Skeletal muscle tissue (tissue), 4 donors: ENCODE measurements around the gene SLC22A3. TPM values are rescaled to one million over a fixed set of nuclear protein-coding genes. Genes with fewer than 3 reads are reported as not detected.
"Not testable (repeated sequence)": the region's sequence is repeated elsewhere in the genome, so short reads cannot be mapped to it uniquely, and the experiment has no call there.

Experiments used
- H3K27ac ChIP-seq: one replicate; pipeline ENCODE4 v1.7.0; 2013; ENCODE audit warnings: mild to moderate bottlenecking, low read depth, low read length, inconsistent platforms
- H3K27me3 ChIP-seq, 3 donors: one replicate each; pipeline ENCODE4 v1.7.0; 2013; ENCODE audit warnings: low read length in 3 of 3; ENCODE audit not compliant: control insufficient read depth in 3 of 3, insufficient read depth in 3 of 3
- H3K36me3 ChIP-seq, 3 donors: one replicate each; pipeline ENCODE4 v1.7.0; 2013; ENCODE audit warnings: low read length in 3 of 3; ENCODE audit not compliant: control insufficient read depth in 3 of 3, insufficient read depth in 3 of 3
- H3K4me1 ChIP-seq, 3 donors: one replicate each; pipeline ENCODE4 v1.7.0; 2013; ENCODE audit warnings: low read length in 3 of 3, mild to moderate bottlenecking in 3 of 3; ENCODE audit not compliant: control insufficient read depth in 3 of 3, insufficient read depth in 3 of 3
- H3K4me3 ChIP-seq, 3 donors: one replicate each; pipeline ENCODE4 v1.7.0; 2013; ENCODE audit warnings: low read length in 3 of 3
- H3K9ac ChIP-seq, 3 donors: one replicate each; pipeline ENCODE4 v1.7.0; 2013; ENCODE audit warnings: low read length in 3 of 3, mild to moderate bottlenecking in 3 of 3, moderate library complexity in 2 of 3, low read depth in 1 of 3
- H3K9me3 ChIP-seq, 3 donors: one replicate each; pipeline ENCODE4 v1.7.0; 2013; ENCODE audit warnings: low read length in 3 of 3; ENCODE audit not compliant: control insufficient read depth in 3 of 3
- total RNA-seq: library from RNA; depleted of rRNA; stranded (reverse); fragments of >200 nt; gene quantifications from one replicate; pipeline ENCODE4 v1.2.3, GENCODE V29; 2014
- donor health status: Osteomylitis.

Gene SLC22A3
- total RNA-seq, 1 donor from 2014 or later = 8.4 TPM

DNA sequence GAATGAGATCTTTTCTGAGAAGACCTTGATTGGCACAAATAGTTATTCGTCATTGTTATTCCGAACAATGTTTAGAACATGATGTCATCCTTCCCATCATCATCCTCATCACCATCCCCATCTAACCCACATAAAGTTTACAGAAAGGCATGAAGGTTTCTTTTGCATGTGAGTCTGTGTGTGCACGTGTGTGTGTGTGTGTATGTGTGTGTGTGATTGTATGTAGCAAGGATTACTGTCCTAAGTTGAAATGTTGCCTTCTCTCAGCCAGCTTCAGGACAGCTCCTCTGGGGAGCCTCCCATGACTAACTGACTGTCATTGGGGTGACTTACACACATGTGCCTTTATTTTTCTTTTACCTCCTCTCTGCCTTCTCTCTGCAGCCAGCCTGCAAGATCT, 113.5 kb downstream of the SLC22A3 start:
- Histone ChIP-seq H3K9ac (no peak overlapping the region), H3K4me1 (no peaks in the 10 kb centered on the region), H3K27me3 (peaks cover 0 to 2% (median 0%) of the 10 kb centered on the region in 3 donors), H3K36me3 (no peaks in the 10 kb centered on the region), H3K27ac (no peak overlapping the region), H3K9me3 (no peaks in the 10 kb centered on the region), H3K4me3 (no peak overlapping the region)

DNA sequence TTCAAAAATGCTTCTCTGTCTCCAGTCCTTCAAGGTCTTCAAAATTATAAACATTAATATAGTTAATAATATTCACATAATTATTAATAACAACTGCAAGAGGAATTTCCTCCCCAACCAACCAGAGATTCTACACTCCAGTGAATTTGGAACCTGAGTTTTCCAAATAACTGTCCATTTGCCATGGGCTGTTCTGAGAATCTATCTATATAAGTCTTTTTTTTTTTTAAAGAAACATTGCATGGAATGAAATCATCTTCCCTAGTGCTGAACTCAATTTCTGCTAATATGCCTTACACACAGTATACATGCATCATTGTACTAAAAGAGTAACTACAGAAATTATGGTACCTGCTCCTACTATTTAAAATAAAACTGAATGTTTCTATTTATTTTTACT, 113.9 kb downstream of the SLC22A3 start:
- peaks cover 0 to 2% (median 0%) of the 10 kb centered on the region in 3 donors for H3K27me3 ChIP-seq
- no peaks in the 10 kb centered on the region for H3K9me3 ChIP-seq
- H3K36me3 ChIP-seq = no peaks in the 10 kb centered on the region
- H3K27ac ChIP-seq = no peak overlapping the region
- no peaks in the 10 kb centered on the region for H3K4me1 ChIP-seq
- no peak overlapping the region for H3K9ac ChIP-seq
- no peak overlapping the region for H3K4me3 ChIP-seq

DNA sequence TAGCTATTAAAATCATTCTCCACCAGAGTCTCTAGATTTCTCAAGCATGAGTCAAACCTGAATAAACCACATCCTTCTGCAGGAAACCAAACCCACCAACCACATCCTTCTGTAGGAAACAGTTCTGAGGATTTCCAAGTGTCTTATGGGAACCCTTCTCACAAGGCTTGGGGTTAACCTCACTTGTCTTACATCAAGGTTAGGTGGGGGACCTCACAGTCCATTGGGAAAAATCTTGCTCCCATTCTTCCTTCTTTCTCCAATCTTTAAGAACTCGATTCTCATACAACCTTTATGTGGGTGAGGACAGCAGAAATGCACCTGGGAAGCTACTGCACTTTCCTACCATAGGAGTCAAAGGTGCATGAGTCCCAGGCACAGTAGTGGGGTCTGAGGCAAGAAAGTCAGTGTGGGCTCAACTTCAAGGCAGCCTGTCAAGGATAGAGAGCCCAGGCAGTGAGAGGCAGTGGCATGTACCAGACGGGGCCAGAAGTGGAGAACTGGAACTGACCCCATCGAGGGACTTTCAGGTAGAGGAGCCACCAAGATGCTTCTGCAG, 114.5 kb downstream of the SLC22A3 start:
- no peaks in the 10 kb centered on the region for H3K36me3 ChIP-seq
- no peak overlapping the region for H3K9ac ChIP-seq
- H3K27me3 ChIP-seq = peaks cover 0 to 2% (median 0%) of the 10 kb centered on the region in 3 donors
- H3K27ac ChIP-seq = no peak overlapping the region
- no peak overlapping the region for H3K4me3 ChIP-seq
- H3K9me3 ChIP-seq = no peaks in the 10 kb centered on the region
- H3K4me1 ChIP-seq = no peaks in the 10 kb centered on the region

DNA sequence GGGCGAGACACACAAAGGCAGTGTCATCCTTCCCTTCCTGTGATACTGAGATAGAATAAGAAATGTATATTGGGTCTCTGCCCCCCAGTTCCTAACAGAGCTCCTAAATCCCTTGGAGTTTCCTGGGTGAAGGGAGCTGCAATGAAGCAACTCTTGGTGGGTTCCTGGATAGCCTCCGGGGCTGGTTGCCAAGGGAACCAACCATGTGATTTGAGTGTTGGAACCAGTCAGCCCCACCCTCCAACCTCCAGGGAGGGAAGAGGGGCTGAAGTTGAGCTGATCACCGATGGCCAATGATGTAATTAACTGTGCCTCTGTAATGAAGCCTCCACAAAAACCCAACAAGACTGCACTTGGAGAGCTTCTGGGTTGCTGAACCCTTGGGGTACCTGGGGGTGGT, 116.6 kb downstream of the SLC22A3 start:
- Histone ChIP-seq H3K27me3 (peaks cover 0 to 2% (median 0%) of the 10 kb centered on the region in 3 donors), H3K4me1 (no peaks in the 10 kb centered on the region), H3K9ac (no peak overlapping the region), H3K4me3 (no peak overlapping the region), H3K9me3 (no peaks in the 10 kb centered on the region), H3K36me3 (no peaks in the 10 kb centered on the region), H3K27ac (no peak overlapping the region)

DNA sequence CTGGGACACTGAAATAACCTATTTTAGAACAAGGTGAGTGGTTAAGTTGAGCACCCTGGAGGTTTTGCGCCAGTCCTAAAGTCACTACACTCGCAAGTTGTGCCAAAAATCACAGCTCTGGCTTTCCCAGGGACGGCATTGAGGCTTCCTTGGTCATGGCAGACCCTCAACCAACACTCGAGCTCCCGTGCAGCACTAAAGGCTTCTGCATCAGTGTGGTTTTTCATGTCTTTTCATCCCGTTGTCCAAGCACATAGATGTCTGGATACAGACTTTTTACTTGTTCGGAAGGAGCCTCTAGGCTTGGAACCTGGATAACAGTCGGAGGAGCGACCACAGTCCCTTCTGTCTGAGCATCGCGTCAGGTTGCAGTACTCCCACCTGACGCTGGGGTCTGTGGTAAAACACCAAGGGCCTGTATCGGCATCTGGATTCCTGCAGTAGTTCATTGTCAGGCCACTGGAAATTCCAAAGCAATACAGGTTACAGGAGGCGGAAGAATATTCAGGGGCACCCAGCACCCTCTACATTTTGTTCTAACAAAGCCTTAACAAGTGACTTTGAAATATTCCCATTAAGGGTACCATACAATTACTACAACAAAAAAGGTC, 119.2 kb downstream of the SLC22A3 start:
- not testable (repeated sequence) for H3K36me3 ChIP-seq, H3K9ac ChIP-seq, H3K27ac ChIP-seq

DNA sequence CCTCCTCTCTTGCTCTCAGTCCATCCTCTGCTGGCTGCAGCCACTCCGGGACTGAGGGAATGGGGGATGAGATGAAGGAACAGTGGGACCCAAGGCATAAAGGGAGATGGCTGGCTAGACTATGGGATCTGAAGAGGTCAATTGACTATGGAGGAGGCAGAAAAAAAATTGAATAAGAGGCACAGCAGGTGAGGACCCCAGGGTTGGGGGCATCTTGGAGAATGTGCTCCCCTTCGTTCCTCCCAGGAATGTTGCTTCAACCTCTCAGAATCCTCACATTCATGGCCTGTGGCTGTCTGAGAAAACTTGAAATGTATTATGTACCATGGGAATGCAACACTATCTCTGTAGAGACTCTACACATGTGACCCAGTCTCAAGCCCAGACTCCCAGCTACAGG, 121.0 kb downstream of the SLC22A3 start:
- Histone ChIP-seq H3K4me1 (no peaks in the 10 kb centered on the region), H3K4me3 (no peak overlapping the region), H3K27ac (no peak overlapping the region), H3K9ac (no peak overlapping the region), H3K36me3 (no peaks in the 10 kb centered on the region), H3K27me3 (peaks cover 0 to 2% (median 0%) of the 10 kb centered on the region in 3 donors), H3K9me3 (no peaks in the 10 kb centered on the region)

More for the DNA sequence above, 119.2 kb downstream of the SLC22A3 start:
- H3K4me3 ChIP-seq, H3K9me3 ChIP-seq, H3K27me3 ChIP-seq, H3K4me1 ChIP-seq: not testable (repeated sequence)

DNA sequence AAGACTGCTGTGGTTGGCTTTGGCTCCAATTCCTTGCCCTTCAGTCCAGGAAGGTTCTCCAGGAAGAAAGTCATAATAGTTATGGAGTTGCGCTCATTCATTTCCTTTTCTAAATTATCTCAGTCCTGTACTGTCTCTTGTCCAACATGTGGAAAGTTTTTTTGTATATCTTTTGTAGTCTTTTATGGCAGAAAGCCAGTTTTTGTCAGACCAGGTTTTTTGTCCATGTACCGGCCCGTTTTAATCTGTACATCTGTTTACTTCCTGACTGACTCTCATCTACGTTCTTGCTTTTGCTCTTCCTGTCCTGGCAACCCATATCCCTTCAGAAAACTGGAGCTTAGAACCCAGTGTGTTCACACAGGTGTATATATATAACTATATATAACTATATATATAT, 127.9 kb downstream of the SLC22A3 start:
- not testable (repeated sequence) for H3K27me3 ChIP-seq, H3K4me3 ChIP-seq, H3K36me3 ChIP-seq, H3K27ac ChIP-seq, H3K9me3 ChIP-seq, H3K9ac ChIP-seq, H3K4me1 ChIP-seq

DNA sequence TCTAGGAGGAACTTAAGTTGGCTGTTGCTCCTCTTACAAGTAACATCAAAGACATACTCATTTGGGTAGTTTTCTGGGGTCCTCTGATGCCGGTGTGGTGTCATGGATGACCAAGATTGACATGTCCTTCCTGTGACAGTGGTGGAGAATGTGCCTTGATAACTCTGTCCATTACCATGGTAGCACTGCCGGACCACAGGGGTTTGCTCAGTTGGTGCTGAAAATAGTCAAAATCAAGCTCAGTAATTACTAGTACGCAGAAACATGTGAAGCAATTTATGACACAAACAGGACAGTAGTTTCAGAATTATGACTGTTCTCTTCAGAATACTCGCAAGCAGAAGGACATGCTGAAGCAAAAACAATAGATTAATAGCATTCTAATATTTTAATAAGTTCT, 128.9 kb downstream of the SLC22A3 start:
- not testable (repeated sequence) for H3K4me3 ChIP-seq, H3K9ac ChIP-seq, H3K9me3 ChIP-seq, H3K36me3 ChIP-seq, H3K27ac ChIP-seq, H3K27me3 ChIP-seq, H3K4me1 ChIP-seq

DNA sequence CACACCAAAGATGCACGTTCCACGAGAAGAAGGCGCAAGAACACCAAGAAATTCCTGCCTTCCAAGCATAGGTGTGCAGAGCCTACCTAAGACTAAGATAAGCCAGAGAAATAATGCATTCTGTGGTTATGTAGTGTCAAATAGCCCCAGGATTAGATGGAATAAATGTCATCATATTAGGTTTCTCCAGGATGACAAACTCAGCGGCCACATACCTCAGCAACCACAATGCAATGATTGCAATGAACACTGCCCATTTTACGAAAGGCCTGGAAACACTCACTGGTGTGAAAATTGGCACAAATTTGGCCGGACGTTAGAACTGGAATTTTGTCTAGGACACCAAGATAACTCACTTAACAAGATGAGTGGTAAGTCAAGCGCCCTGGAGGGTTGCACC, 129.7 kb downstream of the SLC22A3 start:
- Histone ChIP-seq H3K27ac (no peak overlapping the region), H3K27me3 (no peaks in the 10 kb centered on the region), H3K36me3 (no peaks in the 10 kb centered on the region), H3K9me3 (peaks cover 0 to 3% (median 0%) of the 10 kb centered on the region in 3 donors), H3K4me1 (no peaks in the 10 kb centered on the region), H3K4me3 (no peak overlapping the region), H3K9ac (no peak overlapping the region)

DNA sequence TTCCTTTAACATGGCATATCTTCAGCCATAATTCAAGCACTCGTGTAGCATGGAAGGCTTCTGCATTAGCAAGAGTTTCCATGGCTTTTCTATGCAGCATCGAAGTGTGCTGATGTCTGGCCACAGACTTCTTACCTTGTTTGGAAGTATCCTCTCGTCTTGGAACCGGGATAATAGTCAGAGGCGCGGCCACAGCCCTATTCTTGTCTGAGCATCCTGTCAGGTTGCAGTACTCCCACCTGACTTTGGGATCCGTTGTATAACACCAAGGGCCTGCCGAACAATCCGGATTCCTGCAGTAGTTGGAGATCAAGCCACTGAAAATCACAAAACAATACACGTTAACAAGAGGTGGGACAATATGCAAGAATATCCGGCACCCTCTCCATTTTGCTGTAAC, 138.9 kb downstream of the SLC22A3 start:
- H3K4me3 ChIP-seq = no peak overlapping the region
- no peaks in the 10 kb centered on the region for H3K4me1 ChIP-seq
- peaks cover 0 to 2% (median 0%) of the 10 kb centered on the region in 3 donors for H3K9me3 ChIP-seq
- no peak overlapping the region for H3K9ac ChIP-seq
- H3K27ac ChIP-seq = no peak overlapping the region
- H3K36me3 ChIP-seq = no peaks in the 10 kb centered on the region
- no peaks in the 10 kb centered on the region for H3K27me3 ChIP-seq
